Lung (tissue), 12 donors: ENCODE data around the gene SLC8A1. TPM values are rescaled to one million over a fixed set of nuclear protein-coding genes. Genes with fewer than 3 reads are reported as not detected.

ENCODE experiments used
- ATAC-seq: fragments of 200-7000 bp; cut with Tn5 transposase; one replicate; pipeline ENCODE4 v1.9.1; 2020; ENCODE audit warnings: moderate number of reproducible peaks; ENCODE audit not compliant: insufficient read depth, low FRiP score
- DNase-seq, 3 donors: peaks; one replicate each; pipeline ENCODE4 v3.0.0-alpha.2; 2013 to 2017
- H3K27ac ChIP-seq, 2 donors: one replicate each; pipeline ENCODE4 v1.5.1; 2013; ENCODE audit warnings: mild to moderate bottlenecking in 2 of 2, moderate library complexity in 2 of 2, control low read depth in 1 of 2, inconsistent platforms in 1 of 2, low read depth in 1 of 2, low read length in 1 of 2
- H3K27me3 ChIP-seq, 3 donors: one replicate each; pipeline ENCODE4 v1.5.1; 2013; ENCODE audit warnings: low read length in 2 of 3; ENCODE audit not compliant: control insufficient read depth in 3 of 3, insufficient read depth in 3 of 3
- H3K36me3 ChIP-seq, 4 donors: one replicate each; pipeline ENCODE4 v1.5.1; 2013; ENCODE audit warnings: low read length in 4 of 4, mild to moderate bottlenecking in 1 of 4, moderate library complexity in 1 of 4; ENCODE audit not compliant: control insufficient read depth in 4 of 4, insufficient read depth in 4 of 4
- H3K4me1 ChIP-seq, 5 donors: one replicate each; pipeline ENCODE4 v1.5.1; 2013; ENCODE audit warnings: low read length in 5 of 5, mild to moderate bottlenecking in 2 of 5, moderate library complexity in 1 of 5; ENCODE audit not compliant: control insufficient read depth in 5 of 5, insufficient read depth in 5 of 5
- H3K4me3 ChIP-seq: one replicate; pipeline ENCODE4 v1.5.1; 2013; ENCODE audit warnings: mild to moderate bottlenecking, control low read depth, moderate library complexity
- H3K9ac ChIP-seq, 2 donors: one replicate each; pipeline ENCODE4 v1.5.1; 2013; ENCODE audit warnings: low read length in 2 of 2, control low read depth in 1 of 2; ENCODE audit not compliant: insufficient read depth in 1 of 2
- H3K9me3 ChIP-seq, 4 donors: one replicate each; pipeline ENCODE4 v1.5.1; 2013; ENCODE audit warnings: low read length in 3 of 4, mild to moderate bottlenecking in 1 of 4, moderate library complexity in 1 of 4; ENCODE audit not compliant: control insufficient read depth in 4 of 4, insufficient read depth in 3 of 4
- WGBS, 2 donors: extraction: QIAGEN DNeasy Blood & Tissue Kit; methylation state at CpG; one replicate each; pipeline ENCODE4 v1.1.7; 2013; 5-methylcytosine and 5-hydroxymethylcytosine counted together
- polyA plus RNA-seq, 2 donors: library from polyadenylated mRNA; stranded (reverse); fragments of 200-250 nt; gene quantifications; one replicate each; pipeline ENCODE4 v1.2.1, GENCODE V29; 2013
- total RNA-seq, 2 donors: library from RNA; depleted of rRNA in 1 of 2; stranded (reverse); fragments of >200 nt in 1 of 2; gene quantifications; one replicate each; pipeline ENCODE4 v1.2.1, GENCODE V29; 2014 to 2021
- TF ChIP-seq, protein P1 (sequence below): IDR thresholded peaks from 2 replicates; pipeline ENCODE4 v1.5.1; 2012; ENCODE audit warnings: mild to moderate bottlenecking; ENCODE audit errors: control extremely low read depth, extremely low read depth
- donor health status: control.
- donor health status: control.
- donor health status: Bipolar disorder and iron deficiency.
- donor health status: healthy.
- donor health status: DM: yes; HTN: yes; CAD: no.

The SLC8A1 gene
- total and polyA plus RNA-seq, 4 donors = 1.2 to 34.7 (median 18.4) TPM

DNA sequence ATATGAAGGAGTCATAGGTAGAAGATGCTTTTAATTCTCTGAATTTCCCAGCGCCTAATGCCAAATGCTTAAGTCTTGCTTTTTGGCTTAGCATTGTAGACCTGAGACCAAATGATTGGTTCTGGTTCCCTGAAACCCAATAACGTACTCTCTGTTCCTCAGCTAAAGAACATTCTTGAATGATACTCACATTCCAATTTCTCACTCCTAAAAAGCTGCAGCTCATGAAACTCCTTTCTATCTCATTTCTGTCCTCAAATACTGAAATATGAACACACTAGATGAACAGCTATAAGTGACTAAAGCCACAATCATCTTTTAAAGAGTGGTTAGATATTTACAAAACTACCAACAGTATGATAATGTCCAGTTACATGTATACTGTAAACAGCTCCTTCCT lies 272.1 kb downstream of the SLC8A1 start:
- DNase-seq = no peak
- Histone ChIP-seq H3K4me1 (peaks cover 0 to 7% (median 0%) of the 10 kb centered on the region in 5 donors), H3K9me3 (peaks cover 0 to 2% (median 0%) of the 10 kb centered on the region in 4 donors), H3K36me3 (no peaks in the 10 kb centered on the region), H3K4me3 (no peak overlapping the region), H3K27ac (no peak overlapping the region), H3K27me3 (no peaks in the 10 kb centered on the region), H3K9ac (no peak overlapping the region)
- 92 to 100% methylated on average over 2 of the region's 2 CpGs for WGBS, 2 donors
- TF ChIP-seq, protein P1, sequence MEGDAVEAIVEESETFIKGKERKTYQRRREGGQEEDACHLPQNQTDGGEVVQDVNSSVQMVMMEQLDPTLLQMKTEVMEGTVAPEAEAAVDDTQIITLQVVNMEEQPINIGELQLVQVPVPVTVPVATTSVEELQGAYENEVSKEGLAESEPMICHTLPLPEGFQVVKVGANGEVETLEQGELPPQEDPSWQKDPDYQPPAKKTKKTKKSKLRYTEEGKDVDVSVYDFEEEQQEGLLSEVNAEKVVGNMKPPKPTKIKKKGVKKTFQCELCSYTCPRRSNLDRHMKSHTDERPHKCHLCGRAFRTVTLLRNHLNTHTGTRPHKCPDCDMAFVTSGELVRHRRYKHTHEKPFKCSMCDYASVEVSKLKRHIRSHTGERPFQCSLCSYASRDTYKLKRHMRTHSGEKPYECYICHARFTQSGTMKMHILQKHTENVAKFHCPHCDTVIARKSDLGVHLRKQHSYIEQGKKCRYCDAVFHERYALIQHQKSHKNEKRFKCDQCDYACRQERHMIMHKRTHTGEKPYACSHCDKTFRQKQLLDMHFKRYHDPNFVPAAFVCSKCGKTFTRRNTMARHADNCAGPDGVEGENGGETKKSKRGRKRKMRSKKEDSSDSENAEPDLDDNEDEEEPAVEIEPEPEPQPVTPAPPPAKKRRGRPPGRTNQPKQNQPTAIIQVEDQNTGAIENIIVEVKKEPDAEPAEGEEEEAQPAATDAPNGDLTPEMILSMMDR = no peak
- no peak for ATAC-seq

GRCh38 chr2:40178971-40179370 lies 272.9 kb downstream of the SLC8A1 start:
- Histone ChIP-seq H3K4me3 (no peak overlapping the region), H3K4me1 (peaks cover 0 to 7% (median 0%) of the 10 kb centered on the region in 5 donors), H3K27ac (no peak overlapping the region), H3K9ac (no peak overlapping the region), H3K9me3 (no peaks in the 10 kb centered on the region), H3K36me3 (no peaks in the 10 kb centered on the region), H3K27me3 (no peaks in the 10 kb centered on the region)
- DNase-seq (no peak), ATAC-seq (no peak)
- WGBS, 2 donors = 62 to 65% methylated on average over 3 of the region's 3 CpGs
- TF ChIP-seq, protein P1 = no peak

DNA sequence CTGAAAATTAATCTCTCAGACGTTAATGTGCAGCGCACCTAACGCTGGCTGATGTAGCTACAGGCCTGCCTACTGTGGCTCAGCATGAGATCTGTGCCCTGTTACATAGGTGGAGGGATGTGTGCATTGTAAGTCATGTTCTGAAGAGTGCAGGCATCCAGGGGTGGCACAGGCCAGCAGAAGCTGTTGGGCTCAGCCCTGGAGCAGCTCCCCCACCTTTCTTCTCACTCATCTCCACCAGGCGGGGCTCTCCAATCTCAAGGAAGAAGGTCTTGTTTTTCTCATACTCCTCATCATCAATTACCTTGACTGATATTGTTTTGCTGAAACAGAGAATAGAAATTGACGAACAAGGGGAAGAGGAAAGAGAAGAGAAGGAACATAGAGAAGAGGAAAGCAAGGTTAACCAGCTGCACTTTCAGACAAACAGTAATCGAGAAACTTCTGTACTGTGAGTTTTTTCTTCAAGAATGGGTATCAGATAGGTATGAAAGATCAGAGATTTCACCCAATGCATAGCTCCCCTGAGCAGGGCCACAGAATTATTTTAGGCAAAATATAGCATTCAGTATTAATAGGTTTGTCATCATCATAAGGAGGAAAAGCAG lies 273.6 kb downstream of the SLC8A1 start:
- 92 to 93% methylated on average over 6 of the region's 6 CpGs for WGBS, 2 donors
- DNase-seq (no peak), ATAC-seq (no peak)
- Histone ChIP-seq H3K4me3 (no peak overlapping the region), H3K4me1 (peaks cover 0 to 3% (median 0%) of the 10 kb centered on the region in 5 donors), H3K27me3 (no peaks in the 10 kb centered on the region), H3K9me3 (no peaks in the 10 kb centered on the region), H3K9ac (no peak overlapping the region), H3K27ac (peak overlapping the region in 1 of 2 donors; percentile 9), H3K36me3 (no peaks in the 10 kb centered on the region)
- TF ChIP-seq, protein P1 = no peak

GRCh38 chr2:40177366-40177765 lies 274.5 kb downstream of the SLC8A1 start:
- no peaks in the 10 kb centered on the region for H3K9me3 ChIP-seq
- no peak for DNase-seq
- TF ChIP-seq, protein P1 = no peak
- H3K4me3 ChIP-seq = no peak overlapping the region
- 57 to 61% methylated on average over 6 of the region's 6 CpGs for WGBS, 2 donors
- no peaks in the 10 kb centered on the region for H3K36me3 ChIP-seq
- H3K4me1 ChIP-seq = peaks cover 0 to 2% (median 0%) of the 10 kb centered on the region in 5 donors
- ATAC-seq = no peak
- H3K27me3 ChIP-seq = no peaks in the 10 kb centered on the region
- no peak overlapping the region for H3K9ac ChIP-seq
- H3K27ac ChIP-seq = no peak overlapping the region
